Uterus (tissue), 2 donors: Measurements from ENCODE around the gene GLIS1.

Experiments
- POLR2A ChIP-seq, 2 donors: fragments of 450-650 bp; IDR thresholded peaks; one replicate each; pipeline ENCODE4 v1.6.1; 2016; ENCODE audit warnings: antibody characterized with exemption in 2 of 2, mild to moderate bottlenecking in 1 of 2, moderate library complexity in 1 of 2
- TF ChIP-seq, protein P1 (sequence below), 4 experiments: fragments of 200-600 bp in 2 of 4; fragments of 450-650 bp in 2 of 4; sonication (generic) in 2 of 4; IDR thresholded peaks; one replicate each; pipeline ENCODE4 v1.5.1; 2016 to 2019; ENCODE audit warnings: antibody characterized with exemption in 4 of 4, mild to moderate bottlenecking in 2 of 4, moderate library complexity in 1 of 4

DNA sequence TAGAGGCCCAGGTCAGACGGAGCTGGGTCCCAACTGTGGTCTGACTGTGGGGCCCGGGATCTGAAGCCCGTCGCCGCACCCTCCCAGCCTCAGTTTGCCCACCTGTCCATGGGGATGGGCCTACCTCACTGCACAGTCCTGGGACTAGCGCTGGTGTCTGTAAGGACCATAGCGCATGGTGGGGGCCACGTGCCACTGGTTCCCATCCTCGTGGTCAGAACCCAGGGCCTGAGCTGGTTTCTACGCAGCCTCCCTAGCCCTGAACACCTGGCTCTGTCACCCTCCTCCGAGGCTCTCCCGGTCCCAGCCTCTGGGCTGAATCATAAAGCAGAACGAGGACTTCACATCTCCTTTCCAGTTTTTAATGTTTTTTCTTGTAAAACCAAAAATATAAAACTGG lies 233.1 kb downstream of the GLIS1 start:
- TF ChIP-seq, protein P1, sequence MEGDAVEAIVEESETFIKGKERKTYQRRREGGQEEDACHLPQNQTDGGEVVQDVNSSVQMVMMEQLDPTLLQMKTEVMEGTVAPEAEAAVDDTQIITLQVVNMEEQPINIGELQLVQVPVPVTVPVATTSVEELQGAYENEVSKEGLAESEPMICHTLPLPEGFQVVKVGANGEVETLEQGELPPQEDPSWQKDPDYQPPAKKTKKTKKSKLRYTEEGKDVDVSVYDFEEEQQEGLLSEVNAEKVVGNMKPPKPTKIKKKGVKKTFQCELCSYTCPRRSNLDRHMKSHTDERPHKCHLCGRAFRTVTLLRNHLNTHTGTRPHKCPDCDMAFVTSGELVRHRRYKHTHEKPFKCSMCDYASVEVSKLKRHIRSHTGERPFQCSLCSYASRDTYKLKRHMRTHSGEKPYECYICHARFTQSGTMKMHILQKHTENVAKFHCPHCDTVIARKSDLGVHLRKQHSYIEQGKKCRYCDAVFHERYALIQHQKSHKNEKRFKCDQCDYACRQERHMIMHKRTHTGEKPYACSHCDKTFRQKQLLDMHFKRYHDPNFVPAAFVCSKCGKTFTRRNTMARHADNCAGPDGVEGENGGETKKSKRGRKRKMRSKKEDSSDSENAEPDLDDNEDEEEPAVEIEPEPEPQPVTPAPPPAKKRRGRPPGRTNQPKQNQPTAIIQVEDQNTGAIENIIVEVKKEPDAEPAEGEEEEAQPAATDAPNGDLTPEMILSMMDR (IDR thresholded peaks at IDR 0.05) = no peak
- no peak for TF ChIP-seq POLR2A (IDR thresholded peaks at IDR 0.05)
